Measurements from ENCODE around the gene FTCD.

DNA sequence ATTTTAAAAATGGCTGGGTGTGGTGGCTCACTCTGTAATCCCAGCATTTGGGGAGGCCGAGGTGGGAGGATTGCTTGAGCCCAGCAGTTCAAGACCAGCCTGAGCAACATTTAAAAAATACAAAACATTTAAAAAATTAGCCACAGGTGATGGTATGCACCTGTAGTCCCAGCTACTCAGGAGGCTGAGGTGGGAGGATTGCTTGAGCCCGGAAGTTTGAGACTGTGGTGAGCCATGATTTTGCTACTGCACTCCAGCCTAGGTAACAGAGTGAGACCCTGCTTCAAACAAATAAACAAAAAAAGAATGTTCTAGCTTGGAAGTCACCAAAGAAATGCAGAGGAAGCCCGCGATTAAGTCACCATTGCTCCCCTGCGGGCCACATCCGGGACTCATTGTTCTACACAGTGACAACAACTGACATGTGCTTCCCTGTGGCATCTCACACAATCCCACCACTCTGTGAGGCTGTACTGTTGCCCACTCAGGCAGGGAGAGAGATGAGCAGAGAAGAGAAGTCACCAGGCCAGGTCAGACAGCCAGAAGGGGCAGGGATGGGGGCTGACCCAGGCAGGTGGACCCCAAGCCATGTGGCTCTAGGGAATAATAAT, 47.3 kb upstream of the FTCD start:
- TF ChIP-seq CTCF (IDR thresholded peaks at IDR 0.05): no peak
- TF ChIP-seq POLR2A (IDR thresholded peaks at IDR 0.05): no peak
- peak; percentile 44 to 50 for TF ChIP-seq POLR2AphosphoS5 (IDR thresholded peaks at IDR 0.05)
- peak in 3 of 4 donors; percentile 27 to 57 (median 56) for TF ChIP-seq EP300 (IDR thresholded peaks at IDR 0.05)
